Activated CD4-positive, CD25-positive, alpha-beta regulatory T cell (primary cell): ENCODE data around the gene ST3GAL3.

Source experiments
- DNase-seq, 4 experiments: peaks; one replicate each; lab custom pipeline; 2025; lab: John Stamatoyannopoulos, UW

ST3GAL3 gene, protein sequence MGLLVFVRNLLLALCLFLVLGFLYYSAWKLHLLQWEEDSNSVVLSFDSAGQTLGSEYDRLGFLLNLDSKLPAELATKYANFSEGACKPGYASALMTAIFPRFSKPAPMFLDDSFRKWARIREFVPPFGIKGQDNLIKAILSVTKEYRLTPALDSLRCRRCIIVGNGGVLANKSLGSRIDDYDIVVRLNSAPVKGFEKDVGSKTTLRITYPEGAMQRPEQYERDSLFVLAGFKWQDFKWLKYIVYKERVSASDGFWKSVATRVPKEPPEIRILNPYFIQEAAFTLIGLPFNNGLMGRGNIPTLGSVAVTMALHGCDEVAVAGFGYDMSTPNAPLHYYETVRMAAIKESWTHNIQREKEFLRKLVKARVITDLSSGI

DNA sequence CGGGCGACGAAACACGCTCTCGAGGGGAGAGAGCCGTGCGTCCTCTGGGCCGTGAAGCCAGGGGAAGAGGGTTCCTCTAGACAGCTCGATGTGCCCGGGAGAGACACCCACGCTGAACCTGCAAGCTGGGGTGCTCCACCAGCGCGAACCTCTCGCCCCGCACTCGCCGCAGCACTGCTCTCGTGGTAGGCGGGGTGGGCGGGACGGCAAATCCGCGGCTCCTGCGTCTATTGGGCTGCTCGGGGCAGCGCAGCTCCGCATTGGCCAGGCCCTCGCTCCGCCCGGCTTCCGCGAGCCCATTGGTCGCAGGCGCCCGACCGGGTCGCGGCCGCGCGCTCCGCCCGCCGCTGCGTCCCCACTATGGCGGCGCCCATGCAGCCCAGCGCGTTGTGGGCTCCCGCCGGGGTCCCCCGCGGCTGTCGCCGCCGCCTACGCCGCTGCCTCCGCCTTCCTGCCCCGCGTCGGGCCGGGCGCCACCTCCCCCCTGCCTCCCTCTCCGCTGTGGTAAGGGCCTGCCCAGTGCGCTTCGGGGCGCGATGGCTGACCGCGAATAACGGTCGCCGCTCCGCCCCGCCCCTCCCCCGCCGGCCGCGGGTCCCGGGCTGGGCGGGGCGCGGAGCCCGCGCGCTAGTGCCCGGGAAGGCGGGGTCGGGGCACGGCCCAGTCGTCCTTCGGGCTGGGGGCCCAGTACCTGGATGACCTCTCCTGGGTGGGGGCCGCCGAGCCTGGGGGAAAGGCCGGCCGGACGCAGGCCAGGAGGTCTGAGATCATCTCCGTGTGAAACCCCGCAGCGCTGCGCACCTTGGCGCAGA lies at the start of gene ST3GAL3:
TSS of gene ST3GAL3 (plus strand) at position 347 of the 812 bp plus-strand sequence. CDS start 28,727 bp downstream, outside the sequence.
- DNase-seq = peak; percentile 80 to 86 (median 84)

DNA sequence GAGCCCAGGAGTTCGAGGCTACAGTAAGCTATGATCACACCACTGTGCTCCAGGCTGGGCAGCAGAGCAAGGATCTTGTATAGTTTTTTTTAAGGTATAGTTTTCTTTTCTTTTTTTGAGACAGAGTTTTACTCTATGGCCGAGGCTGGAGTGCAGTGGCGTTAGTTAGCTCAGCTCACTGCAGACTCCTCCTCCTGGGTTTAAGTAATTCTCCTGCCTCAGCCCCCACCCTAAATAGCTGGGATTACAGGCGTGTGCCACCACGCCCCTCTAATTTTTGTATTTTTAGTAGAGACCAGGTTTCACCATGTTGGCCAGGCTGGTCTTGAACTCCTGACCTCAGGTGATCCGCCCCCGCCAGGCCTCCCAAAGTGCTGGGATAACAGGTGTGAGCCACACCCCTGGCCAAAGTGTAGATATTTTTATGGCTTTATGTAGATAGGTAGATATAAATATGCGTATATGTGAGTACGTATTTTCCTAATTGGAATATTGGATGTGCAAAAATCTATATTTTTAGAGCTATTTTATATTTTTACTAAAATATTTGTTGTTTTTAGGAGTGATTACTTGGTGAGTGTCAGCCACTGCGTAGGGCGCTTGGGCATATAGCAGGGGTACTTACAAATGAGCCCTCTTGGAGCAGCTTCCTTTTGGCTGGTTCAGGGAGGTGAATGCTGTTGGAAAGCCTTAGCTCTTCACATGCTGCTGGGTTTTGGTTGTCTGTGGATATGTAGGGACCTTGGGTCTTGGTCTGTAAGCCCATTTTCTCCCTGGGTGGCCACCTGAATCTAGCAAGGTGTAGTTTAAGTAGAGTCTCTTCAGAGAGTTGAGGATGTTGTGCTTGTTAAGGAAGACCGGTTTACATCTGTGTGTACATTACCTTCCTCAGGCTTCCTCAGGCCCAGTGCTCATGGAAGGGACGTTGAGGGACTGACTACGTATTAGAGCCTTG lies 47.8 kb upstream of the ST3GAL3 start:
- no peak for DNase-seq

DNA sequence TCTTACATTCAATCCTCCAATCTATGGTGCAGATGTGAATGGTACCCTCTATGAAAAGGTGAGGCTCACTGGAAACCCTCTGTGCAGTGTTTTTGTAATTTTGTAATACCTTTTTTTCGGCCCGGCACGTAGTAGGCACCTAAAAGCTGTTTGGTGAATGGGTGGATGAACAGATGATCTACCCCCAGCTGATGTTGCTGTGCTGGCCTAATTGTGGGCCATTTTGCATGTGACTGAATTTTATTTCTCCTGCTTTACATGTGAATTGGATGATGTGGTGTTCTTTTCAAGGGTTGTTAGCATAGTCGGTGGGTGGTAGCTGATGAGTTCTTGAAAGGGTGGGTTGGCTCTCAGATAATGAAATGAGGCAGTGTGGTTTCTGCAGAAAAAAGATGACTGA lies 47.0 kb upstream of the ST3GAL3 start:
- no peak for DNase-seq

DNA sequence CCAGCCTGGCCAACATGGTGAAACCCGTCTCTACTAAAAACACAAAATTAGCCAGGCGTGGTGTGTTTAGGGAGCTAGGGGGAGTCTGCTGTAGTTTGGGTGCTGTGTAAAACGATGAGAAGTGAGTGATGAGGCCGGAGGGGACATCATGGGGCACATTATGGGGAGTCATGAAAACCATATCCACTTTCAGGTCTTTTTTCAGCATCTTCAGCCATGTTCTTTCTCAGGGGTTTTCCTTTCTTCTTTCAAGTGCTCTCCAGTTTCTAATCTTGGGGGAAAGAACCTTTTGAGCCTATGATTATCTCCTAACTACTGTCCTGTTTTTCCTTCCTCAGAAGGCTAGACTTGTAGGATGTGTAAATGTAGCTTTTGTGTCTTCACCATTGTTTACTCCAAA lies 43.0 kb upstream of the ST3GAL3 start:
- no peak for DNase-seq

DNA sequence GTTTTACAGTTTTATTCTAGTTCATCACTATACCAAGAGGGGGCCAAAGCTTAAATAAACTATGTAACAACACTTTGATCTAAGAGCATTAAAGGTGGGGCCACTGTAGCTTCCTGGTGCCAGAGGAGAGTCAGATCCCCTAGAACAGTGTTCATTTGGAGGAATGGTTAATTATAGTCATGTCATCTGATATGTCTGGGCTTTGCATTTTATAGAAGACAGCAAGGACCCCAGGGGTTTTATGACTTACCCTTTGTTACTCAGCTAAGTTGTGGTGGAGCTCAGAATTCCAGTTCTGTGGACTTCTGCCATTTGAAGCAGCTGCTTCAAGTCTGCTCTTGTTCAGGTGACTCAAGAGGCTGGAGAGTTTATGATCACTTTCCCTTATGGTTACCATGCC lies 40.7 kb upstream of the ST3GAL3 start:
- DNase-seq = no peak

DNA sequence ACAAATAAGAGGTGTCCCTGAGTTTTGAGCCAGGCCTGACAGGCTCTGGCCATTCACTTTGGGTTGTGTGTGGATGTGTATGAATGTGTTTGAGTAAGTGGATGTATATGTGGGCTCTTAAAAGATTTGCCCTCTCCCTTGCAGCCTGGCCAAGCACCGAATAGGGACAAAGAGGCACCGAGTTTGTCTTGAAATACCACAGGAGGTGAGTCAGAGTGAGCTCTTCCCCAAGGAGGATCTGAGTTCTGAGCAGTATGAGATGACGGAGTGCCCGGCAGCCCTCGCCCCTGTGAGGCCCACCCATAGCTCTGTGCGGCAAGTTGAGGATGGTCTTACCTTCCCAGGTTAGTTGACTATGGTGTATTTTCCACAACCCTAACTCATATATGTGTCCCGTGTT lies 38.4 kb upstream of the ST3GAL3 start:
- DNase-seq = no peak

DNA sequence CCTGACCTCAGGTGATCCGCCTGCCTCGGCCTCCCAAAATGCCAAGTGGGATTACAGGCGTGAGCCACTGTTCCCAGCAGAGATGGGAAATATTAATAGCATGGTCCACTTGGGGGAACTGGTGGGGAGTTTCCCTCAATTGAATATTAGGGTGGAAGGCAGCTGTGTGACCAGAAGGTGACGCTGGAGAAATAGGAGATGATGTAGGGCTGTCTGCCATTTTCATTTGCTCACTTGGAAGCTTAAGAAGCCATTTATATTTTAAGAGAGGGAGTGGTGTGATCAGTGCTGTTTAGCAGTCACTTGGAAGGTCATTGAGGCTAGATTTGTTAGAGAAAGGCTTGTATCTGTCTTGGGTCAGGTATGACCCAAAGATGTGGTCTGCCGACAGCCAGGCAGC lies 37.5 kb upstream of the ST3GAL3 start:
- no peak for DNase-seq

DNA sequence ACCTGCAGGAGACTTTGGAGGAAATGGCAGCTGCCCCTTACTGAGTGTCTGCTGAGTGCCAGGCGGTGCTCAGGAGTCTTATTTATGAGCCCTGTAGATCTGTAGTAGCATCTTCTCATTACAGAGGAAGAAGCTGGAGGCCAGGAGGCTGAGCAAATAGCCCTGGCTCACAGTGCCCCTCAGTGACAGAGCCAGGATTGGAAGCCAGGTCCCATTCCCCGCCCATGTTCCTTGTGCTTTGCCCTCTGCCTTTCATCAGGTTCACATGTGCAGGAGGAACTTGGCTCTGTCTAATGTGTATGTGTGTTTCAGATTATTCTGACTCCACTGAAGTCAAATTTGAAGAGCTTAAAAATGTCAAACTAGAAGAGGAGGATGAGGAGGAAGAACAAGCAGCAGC lies 36.1 kb upstream of the ST3GAL3 start:
- no peak for DNase-seq

DNA sequence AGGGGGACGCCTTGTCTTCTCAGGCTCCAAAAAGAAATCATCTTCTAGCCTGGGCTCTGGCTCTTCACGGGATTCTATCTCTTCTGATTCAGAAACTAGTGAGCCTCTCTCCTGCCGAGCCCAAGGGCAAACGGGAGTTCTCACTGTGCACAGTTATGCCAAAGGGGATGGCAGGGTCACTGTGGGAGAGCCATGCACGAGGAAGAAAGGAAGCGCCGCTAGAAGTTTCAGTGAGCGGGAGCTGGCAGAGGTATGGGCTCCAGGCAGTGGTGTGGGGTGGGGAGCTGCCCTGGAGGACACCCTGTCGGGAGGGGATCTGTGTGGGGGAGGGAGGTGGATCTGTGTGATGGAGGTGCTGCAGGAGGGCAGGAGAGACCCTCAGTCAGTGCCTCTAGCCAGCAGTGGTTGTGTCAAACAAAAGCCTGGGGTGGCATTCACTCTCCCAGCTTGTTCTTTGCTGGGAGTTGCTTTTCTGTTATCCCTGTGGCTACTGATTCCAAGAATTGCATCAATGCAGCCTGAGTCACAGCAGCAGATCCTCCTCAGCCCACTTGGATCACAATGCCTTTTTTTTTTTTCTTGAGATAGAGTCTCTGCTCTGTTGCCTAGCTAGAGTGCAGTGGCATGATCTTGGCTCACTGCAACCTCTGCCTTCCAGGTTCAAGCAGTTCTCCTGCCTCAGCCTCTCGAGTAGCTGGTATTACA lies 35.6 kb upstream of the ST3GAL3 start:
- DNase-seq = no peak

DNA sequence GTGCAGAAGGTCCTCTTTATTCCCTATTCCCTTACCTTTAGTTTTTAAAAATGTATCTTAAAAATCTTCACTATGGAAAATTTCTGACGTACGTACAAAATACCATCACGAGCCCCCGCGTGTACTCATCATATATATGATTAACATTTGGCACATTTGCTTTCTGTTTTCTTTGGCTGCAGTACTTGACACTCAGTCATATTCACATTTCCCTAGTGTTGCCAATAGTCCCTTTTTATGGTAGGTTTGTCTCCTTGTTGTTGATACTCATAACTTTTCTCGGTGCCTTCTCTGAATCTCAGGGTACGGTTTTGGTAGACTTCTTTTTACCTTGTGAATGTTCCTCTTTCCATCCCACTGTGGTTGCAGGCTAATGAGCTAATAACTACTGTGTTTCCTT lies 34.1 kb upstream of the ST3GAL3 start:
- DNase-seq = no peak

DNA sequence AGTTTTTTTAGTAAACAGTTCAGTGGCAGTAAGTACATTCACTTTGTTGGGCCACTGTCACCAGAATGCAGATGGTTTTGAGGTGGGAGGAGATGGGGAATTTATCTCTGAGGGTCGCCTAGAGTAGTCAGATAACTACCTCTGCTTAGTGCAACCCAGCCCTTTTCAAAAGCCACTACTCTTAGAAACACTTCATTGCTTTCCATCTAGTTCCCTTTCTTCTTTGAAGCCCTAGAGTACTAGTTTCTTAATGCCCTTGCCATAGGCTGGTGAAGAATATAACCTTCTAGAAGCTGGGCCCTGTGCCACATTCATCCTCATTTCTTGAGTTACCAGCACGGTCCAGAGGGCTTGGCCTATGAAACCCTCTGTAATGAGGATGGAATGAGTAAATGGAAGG lies 28.4 kb upstream of the ST3GAL3 start:
- no peak for DNase-seq

DNA sequence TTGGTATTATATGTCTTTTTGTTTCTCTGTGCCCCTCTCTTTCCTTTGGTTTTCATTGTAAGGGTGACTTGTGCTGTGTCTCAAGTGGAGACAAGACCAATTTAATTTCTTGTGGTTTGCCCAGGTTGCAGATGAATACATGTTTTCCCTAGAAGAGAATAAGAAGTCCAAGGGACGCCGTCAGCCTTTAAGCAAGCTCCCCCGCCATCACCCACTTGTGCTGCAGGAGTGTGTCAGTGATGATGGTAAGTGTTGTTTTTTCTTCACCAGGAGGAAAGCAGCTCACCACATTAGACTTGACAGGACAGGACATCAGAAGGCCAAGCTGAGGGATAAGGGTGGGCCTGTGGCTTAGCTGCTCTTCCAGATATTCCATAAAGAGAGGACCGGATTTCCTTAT lies 23.8 kb upstream of the ST3GAL3 start:
- no peak for DNase-seq

DNA sequence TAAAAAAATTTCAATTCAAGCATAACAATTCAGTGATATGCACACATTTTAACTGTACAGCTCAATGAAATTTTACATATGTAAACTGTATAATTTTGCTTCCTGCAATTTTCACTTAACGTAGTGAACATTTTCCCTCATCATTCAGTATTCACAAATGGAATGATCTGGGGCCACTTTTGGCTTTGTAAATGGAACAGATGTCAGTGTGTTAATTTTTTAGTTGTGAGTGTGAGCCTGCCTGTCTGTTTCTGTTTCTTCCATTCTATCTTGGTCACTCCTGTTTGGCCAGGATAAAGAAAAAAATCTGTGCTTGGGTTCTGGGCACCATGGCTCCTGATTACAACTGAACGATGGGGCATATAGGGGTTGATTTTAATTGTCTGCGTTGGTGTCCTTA lies 20.5 kb upstream of the ST3GAL3 start:
- DNase-seq = no peak

DNA sequence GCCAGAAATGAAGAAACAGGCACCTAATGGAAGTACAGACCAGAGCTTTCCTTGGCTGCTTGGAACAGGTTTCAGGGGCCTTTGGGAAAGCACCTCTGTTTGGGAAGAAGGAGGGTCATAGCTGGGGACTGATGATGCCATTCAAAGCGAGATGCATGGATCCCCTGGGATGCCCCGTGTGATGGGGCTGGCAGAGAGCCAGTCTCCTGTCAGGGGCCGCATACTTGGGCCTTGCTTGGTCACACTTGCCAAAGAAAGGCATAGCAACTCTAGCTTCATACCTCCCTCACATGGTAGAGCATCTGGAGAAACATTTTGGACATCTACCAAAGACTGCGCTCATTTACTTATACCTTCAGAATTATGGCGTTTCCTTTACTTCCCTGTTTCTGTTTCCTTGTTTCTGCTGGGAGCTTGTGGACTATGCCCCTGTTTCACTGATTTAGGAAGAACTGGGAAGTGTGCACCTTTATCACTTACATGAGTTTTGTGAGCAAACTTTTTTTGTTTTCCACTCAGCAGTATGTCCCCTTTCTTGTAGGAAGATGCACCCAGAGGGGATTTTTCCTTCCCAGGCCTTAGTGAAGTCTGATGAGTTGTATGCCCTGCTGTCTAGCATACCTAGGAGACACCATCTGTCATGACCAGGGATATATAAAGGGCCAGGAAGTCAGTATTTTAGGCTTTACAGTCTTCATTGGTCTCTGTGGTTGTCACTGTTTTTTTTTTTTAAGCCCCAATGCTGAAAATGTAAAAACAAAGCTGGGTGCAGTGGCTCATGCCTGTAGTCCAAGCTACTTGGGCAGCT lies 19.8 kb upstream of the ST3GAL3 start:
- no peak for DNase-seq

DNA sequence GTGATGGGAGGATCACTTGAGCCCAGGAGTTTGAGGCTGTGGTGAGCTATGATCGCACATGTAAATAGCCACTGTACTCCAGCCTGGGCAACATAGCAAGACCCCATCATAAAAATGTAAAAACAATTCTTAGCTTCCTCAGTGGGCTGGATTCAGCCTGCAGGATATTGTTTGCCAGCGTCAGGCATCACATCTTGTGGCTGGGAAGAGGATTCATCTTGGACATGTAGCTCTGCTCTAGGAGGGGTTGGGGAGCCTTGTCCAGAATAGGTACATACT lies 19.3 kb upstream of the ST3GAL3 start:
- DNase-seq = no peak

DNA sequence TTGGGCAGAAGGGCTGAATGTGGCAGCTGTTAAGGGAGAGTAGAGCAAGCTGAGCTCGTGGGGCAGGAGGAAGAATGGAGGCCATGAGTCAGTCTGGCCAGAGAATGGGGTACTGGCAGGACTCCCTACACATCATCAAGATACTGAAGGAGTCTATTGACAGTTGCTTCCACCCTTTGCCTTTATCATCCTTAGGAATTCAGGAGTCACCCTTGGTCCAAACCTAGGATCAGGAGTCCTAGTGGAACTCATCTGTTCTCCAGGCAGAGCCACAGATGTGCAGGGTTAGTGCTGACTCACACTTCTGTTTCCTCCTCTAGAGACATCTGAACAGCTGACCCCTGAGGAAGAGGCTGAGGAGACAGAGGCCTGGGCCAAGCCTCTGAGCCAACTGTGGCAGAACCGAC lies 18.7 kb upstream of the ST3GAL3 start:
- no peak for DNase-seq

DNA sequence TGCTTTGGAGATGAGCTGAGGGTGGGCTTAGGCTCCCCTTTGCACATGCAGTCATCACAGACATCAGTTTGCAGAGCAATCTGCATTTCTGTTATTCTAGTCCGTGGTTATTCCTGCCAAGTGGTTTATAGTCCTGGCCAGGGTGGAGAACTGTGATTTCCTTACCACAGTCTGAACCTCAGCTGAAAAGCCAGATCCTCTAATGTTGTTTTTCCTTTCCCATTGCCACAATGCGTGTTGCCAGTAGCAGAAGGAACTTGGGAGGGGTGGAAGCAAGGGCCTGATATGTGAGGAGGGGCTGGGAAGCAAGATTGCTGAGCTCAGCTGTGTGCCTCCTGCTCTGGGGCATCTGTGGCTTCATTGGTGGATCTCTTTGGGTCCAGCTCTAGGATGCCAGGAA lies 18.0 kb upstream of the ST3GAL3 start:
- no peak for DNase-seq

DNA sequence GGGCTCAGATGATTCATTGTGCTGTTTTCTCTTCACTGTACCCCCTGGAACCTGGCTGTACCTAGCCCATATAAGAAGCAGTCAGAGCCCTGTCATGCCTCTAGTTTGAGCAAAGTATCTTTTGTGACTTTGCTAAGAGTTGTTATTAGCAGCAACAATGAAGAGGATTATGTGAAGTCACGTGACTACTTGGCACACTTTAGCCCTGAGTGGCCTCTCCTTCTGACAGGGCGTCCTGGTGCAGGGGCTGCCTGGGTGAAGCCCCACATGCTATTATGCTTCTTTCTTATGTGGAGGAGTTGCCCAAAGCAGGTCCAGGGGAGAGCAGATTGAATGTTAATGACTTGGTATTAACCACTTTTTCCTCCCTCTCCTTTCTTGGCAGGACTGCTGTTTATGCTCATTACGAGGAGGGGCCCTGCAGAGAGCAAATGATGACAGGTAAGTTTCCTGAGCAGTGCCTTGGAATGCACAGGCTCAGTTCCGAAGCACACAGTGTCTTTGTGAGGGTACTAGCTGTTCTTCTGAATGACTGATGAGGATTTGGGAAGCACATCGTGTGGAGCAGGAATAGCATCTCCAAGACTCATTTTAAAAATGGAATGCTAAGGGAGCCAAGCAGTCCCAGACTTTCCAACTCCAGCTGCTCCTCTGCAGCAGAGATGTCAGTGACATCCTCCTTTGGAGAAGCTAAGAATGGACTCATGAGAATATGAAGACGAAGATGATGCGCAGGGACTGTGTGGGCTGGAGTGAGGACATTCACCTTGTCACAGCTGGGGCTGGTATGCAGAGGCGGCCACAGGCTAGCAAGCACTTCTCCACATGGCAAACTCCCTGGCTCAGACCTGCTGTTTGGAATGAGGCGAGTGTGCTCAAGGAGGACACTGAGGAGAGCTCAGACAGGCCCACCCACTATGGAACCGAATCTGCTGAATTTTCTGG lies 15.2 kb upstream of the ST3GAL3 start:
- DNase-seq = no peak

DNA sequence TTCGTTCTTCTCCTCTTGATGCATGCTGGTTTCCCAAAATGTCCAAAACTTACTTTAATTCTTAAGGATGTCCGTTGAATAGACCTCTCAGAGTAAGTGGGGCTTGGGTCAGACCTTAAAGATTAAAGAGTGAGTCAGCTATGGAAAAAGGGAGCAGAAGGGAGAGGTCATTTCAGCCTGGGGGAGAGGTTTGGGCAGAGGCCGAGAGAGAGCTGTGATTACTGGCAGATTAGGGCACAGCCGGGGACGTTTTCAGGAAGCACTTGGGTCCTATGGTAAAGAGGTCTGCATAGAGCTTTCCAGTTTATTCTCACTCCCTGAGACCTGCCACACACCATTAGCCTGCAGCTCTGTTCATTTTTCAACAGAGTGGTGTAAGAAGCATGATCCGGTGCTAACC lies 14.0 kb upstream of the ST3GAL3 start:
- DNase-seq = no peak

DNA sequence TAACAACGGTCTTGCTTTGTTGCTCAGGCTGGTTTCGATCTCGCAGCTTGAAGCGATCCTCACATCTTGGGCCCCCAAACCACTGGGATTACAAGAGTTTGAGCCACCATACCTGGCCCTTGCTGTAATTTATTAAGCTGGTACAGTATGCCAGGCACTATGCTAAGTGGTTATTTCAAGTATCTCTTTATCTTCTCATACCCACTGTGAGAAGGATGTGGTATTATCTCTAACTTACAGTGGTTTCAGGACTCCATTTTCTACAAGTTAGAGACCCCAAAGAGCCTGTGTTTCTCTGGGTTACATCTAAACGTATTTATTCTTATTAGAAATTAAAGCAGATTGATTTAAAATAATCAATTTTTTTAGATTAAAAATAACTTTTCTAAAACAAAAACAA lies 8.1 kb upstream of the ST3GAL3 start:
- DNase-seq = no peak
